ENCODE measurements around the gene BRMS1. TPM values are rescaled to one million over a fixed set of nuclear protein-coding genes. Genes with fewer than 3 reads are reported as not detected.
"Not testable (repeated sequence)": the region's sequence is repeated elsewhere in the genome, so short reads cannot be mapped to it uniquely, and the experiment has no call there.

BRMS1 gene
- total and polyA plus RNA-seq, 10 of the 15 experiments (the other 5 are each of a cell fraction or from before 2014, with no cell fraction given), result 2.1 to 85.3 (median 48.5) TPM

GRCh38 chr11:66380264-66380663 is 35.4 kb upstream of the BRMS1 start:
- FAIRE-seq; H3K36me3 ChIP-seq (ENCODE audit: control insufficient read depth in 2 of 2, insufficient read depth in 2 of 2, low read length in 1 of 2); H3K4me3 ChIP-seq; intact Hi-C loops (cut with micrococcal nuclease; ENCODE audit: unreplicated experiment); H4K20me1 ChIP-seq (ENCODE audit: control insufficient read depth, insufficient read depth); H3K79me2 ChIP-seq (ENCODE audit: control insufficient read depth, insufficient read depth, low read length); BruUV-seq (replicated peaks); SMC1A ChIA-PET (ENCODE audit: uncharacterized antibody, unreplicated experiment); H2AFZ ChIP-seq (ENCODE audit: control insufficient read depth, low read depth, low read length); ATAC-seq; H3K4me2 ChIP-seq (ENCODE audit: control insufficient read depth, insufficient read depth); in situ Hi-C loops (cut with MboI); H3K9ac ChIP-seq (ENCODE audit: control insufficient read depth, insufficient read depth, low read length); DNase-seq (ENCODE audit: low read depth, low spot score); H3K27ac ChIP-seq (ENCODE audit: control insufficient read depth, insufficient read depth); H3K9me3 ChIP-seq (replicated peaks; ENCODE audit: control insufficient read depth, insufficient read depth, low read length); H3K27me3 ChIP-seq (replicated peaks in 1 of 2; ENCODE audit: control insufficient read depth in 2 of 2, insufficient read depth in 2 of 2, low read length in 1 of 2); H3K4me1 ChIP-seq (ENCODE audit: control insufficient read depth, insufficient read depth, low read length): not testable (repeated sequence)
- TF ChIP-seq IKZF2 (IDR thresholded peaks at IDR 0.05) (peak in 1 of 2 experiments; percentile 22; a peak in 2 of 4 replicates), PAX5 (IDR thresholded peaks at IDR 0.05; ENCODE audit: borderline replicate concordance, low read depth, low read length) (0 out of 2 replicates have a peak, but pooled peaks have one; percentile 23), RAD51 (IDR thresholded peaks at IDR 0.05) (peak; percentile 43; the same call in 1 of the 2 replicates)
- 18% methylated on average over 7 of the region's 7 CpGs for WGBS (ENCODE audit: insufficient coverage, insufficient replicate concordance, low lambda C conversion rate, missing lambda C conversion rate)
- ChIA-PET RAD21 (ENCODE audit: unreplicated experiment) (interaction anchor here (1.1 to 1.3 kb wide), 2 partner anchors 9 to 68 kb away, joined by 3 to 7 read pairs; no protein-coding TSS in a partner anchor), POLR2A (interaction anchor here (0.7 to 0.9 kb wide), 2 partner anchors 8 to 68 kb away, joined by 3 read pairs; partner anchors contain the start of gene SLC29A2), CTCF (interaction anchor here (0.7 to 2.0 kb wide), 5 partner anchors 9 to 68 kb away, joined by 3 to 12 read pairs (median 10); no protein-coding TSS in a partner anchor)

- in situ Hi-C loops (cut with MboI); H4K20me1 ChIP-seq (ENCODE audit: control insufficient read depth, insufficient read depth); H3K79me2 ChIP-seq (ENCODE audit: control insufficient read depth, insufficient read depth, low read length); H3K36me3 ChIP-seq (ENCODE audit: control insufficient read depth in 2 of 2, insufficient read depth in 2 of 2, low read length in 1 of 2); H3K4me1 ChIP-seq (ENCODE audit: control insufficient read depth, insufficient read depth, low read length); H3K27ac ChIP-seq (ENCODE audit: control insufficient read depth, insufficient read depth); H3K9ac ChIP-seq (ENCODE audit: control insufficient read depth, insufficient read depth, low read length); H3K4me2 ChIP-seq (ENCODE audit: control insufficient read depth, insufficient read depth); H2AFZ ChIP-seq (ENCODE audit: control insufficient read depth, low read depth, low read length); DNase-seq (ENCODE audit: low read depth, low spot score); H3K9me3 ChIP-seq (replicated peaks; ENCODE audit: control insufficient read depth, insufficient read depth, low read length); H3K4me3 ChIP-seq; ATAC-seq; H3K27me3 ChIP-seq (replicated peaks in 1 of 2; ENCODE audit: control insufficient read depth in 2 of 2, insufficient read depth in 2 of 2, low read length in 1 of 2); FAIRE-seq; BruUV-seq (replicated peaks); intact Hi-C loops (cut with micrococcal nuclease; ENCODE audit: unreplicated experiment): not testable (repeated sequence)
- 48% methylated on average over 8 of the region's 9 CpGs for WGBS (ENCODE audit: insufficient coverage, insufficient replicate concordance, low lambda C conversion rate, missing lambda C conversion rate)
- ChIA-PET RAD21 (ENCODE audit: unreplicated experiment) (interaction anchor here (1.1 to 1.2 kb wide), 2 partner anchors 16 to 62 kb away, joined by 3 read pairs; no protein-coding TSS in a partner anchor), POLR2A (interaction anchor here (0.5 kb wide), 2 partner anchors 11 to 93 kb away, joined by 4 read pairs; partner anchors contain the start of gene PELI3), SMC1A (ENCODE audit: uncharacterized antibody, unreplicated experiment) (interaction anchor here (1.9 kb wide), 1 partner anchor 12 kb away, joined by 6 read pairs; no protein-coding TSS in a partner anchor), CTCF (interaction anchor here (0.7 to 4.6 kb wide), 4 partner anchors 12 to 323 kb away, joined by 4 to 42 read pairs (median 10); no protein-coding TSS in a partner anchor)
Observed at GRCh38 chr11:66373690-66374287, 28.9 kb upstream of the BRMS1 start.

Measured in GM12878 (cell line).